Hepatocyte (in vitro differentiated cells): ENCODE data around the gene PRKCA.

Experiments
- CTCF ChIP-seq: fragments of 200-600 bp; sonication (generic); IDR thresholded peaks from 2 replicates; pipeline ENCODE4 v1.5.1; 2016; ENCODE audit warnings: antibody characterized with exemption, mild to moderate bottlenecking; ENCODE audit not compliant: poor library complexity
- EZH2 ChIP-seq: fragments of 200-600 bp; sonication (generic); IDR thresholded peaks from 2 replicates; pipeline ENCODE4 v1.6.1; 2016; ENCODE audit warnings: antibody characterized with exemption, mild to moderate bottlenecking, borderline replicate concordance

- TF ChIP-seq CTCF = no peak
- no peak for TF ChIP-seq EZH2
Measured at GRCh38 chr17:66789961-66790437, 487.6 kb downstream of the PRKCA start.
